VCaP (cell line): ENCODE data around the gene TMEM131.
A peak's percentile ranks its signal among the peaks of the same experiment; 100 is the strongest.

Source experiments
- H3K27ac ChIP-seq: fragments of 450-650 bp; 2 replicates; pipeline ENCODE4 v1.5.1; 2017
- CTCF ChIP-seq: fragments of 450-650 bp; conservative IDR thresholded peaks from 2 replicates; pipeline ENCODE4 v1.5.1; 2017; ENCODE audit warnings: mild to moderate bottlenecking, moderate library complexity

Gene TMEM131

GRCh38 chr2:97969081-97970067, 26.4 kb downstream of the TMEM131 start:
- TF ChIP-seq CTCF: no peak
- H3K27ac ChIP-seq: peak overlapping the region; percentile 92

DNA sequence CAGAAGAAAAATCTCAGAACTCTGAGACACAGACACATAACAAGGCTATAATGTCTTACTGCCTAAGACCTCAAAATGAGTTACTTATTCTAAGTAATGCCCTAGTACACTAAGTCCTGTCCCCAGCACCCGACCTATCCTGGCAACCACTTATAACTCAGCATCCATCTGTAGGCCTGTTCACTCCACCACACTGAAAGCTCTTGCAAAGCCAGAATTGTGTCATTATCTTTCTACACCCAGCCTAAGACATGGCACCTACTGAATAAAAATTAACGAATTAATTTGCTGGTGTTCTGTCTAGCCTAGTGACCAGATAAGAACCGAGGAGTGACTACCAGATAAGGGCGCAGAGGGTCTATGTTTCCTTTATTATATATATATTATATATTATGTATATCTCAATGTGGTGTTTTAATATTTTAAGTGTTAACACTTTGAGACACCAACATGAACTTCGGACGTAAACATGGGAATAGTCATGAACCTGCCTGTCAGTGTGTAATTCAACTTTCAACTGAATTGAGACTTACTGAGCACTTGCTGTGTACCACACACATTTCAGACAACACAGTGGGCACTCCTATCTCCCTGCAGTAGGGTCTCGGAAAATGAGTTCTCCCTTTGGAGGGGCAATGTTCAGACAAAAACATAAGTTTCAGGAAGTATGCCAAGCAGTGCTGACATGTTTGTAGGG, 27.7 kb downstream of the TMEM131 start:
- H3K27ac ChIP-seq: peak overlapping the region; percentile 92; the same call in 1 of the 2 replicates
- TF ChIP-seq CTCF: no peak

- no peak for TF ChIP-seq CTCF
These were observed 28.5 kb downstream of the TMEM131 start for GRCh38 chr2:97967216-97967592.

DNA sequence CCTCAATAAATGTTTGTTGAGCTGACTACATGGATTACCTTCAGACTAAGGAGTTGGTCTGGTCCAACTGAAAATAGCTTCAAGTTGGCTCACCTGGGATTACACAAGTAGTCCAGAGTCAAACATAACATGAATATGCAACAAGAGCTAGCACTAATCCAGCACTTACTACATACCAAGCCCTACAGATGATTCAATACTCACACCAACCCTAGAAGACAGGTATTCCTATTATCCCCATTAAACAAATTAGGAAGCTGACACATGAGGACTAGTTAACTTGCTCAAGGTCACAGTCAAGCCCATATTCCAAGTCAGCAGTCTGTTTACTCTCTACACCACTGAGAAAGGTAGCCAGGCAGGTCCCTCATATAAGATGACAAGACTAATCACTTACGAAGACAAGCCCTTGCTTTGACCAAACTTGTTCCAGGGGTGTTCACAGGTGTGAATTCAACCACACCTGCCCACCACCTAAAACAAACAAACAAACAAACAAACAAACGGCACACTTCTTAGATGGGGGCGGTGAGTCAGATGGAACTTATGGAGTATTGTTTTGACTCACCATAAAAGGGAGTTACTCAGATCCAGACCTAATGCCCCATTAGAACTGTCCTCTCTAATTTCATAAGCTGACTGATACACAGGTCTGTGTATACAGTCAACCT, 29.1 kb downstream of the TMEM131 start:
- no peak for TF ChIP-seq CTCF
- H3K27ac ChIP-seq: no peak overlapping the region; the same call in 1 of the 2 replicates

More at GRCh38 chr2:97967216-97967592, 28.5 kb downstream of the TMEM131 start:
- H3K27ac ChIP-seq: no peak overlapping the region; the same call in 1 of the 2 replicates

DNA sequence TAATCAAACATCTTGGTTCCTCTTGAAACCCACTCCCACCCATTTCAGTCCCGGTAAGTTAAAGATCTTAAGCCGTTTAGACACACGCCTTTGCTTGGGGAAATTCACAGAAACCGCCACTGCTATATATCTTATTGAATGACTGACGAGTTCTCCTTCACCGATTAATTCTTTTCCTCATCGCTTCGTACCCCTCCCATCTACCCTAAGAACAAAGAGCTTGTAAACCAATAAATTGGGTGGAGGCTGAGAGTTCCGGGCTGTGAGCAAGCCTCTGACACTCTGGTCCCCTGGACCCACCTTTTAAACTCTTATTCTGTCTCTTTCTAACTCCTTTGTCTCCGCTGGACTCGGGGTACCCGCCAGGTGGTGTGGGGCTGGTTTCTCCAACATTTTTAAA, 30.6 kb downstream of the TMEM131 start:
- H3K27ac ChIP-seq: peak overlapping the region; percentile 17; the same call in 1 of the 2 replicates
- TF ChIP-seq CTCF: no peak

DNA sequence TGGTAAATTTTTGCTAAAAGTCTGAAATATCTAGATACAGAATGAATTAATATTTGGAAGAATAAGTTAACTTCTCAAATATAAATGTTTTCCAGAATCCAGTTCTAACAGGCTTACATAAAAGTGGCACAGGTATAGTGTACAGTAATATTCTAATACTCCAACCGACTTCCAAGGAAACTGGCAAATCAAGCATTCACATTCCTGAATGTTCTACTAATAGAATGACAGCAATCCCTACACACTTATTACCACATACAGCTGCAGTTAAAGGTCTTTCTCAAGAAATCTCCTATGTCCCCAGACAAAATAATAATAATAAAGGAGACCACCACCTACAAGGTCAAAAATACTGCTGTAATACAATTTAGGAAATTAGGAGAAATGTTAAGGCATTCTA, 31.9 kb downstream of the TMEM131 start:
- peak overlapping the region; percentile 17; the same call in 1 of the 2 replicates for H3K27ac ChIP-seq

More for the DNA sequence above, 31.9 kb downstream of the TMEM131 start:
- no peak for TF ChIP-seq CTCF
